B cell (primary cell): ENCODE results near the gene PSG2. TPM values are rescaled to one million over a fixed set of nuclear protein-coding genes. Genes with fewer than 3 reads are reported as not detected.
"Not testable (repeated sequence)": the region's sequence is repeated elsewhere in the genome, so short reads cannot be mapped to it uniquely, and the experiment has no call there.

Experiments
- ATAC-seq: fragments of 200-7000 bp; cut with Tn5 transposase; one replicate; pipeline ENCODE4 v1.10.0; 2021; ENCODE audit warnings: low read depth, mild to moderate bottlenecking, moderate number of reproducible peaks, moderate library complexity
- CTCF ChIA-PET: fragments of 350-600 bp; sonication (Branson Sonifier 250); formaldehyde crosslinking; loops from one replicate; lab custom pipeline; 2021; ENCODE audit warnings: antibody characterized with exemption, inconsistent platforms; lab: Charles Lee
- POLR2A ChIA-PET: fragments of 350-600 bp; sonication (Branson Sonifier 250); formaldehyde crosslinking; loops from one replicate; lab custom pipeline; 2021; ENCODE audit warnings: antibody characterized with exemption; lab: Charles Lee
- DNase-seq: peaks from one replicate; pipeline ENCODE4 v3.0.0; 2013
- H2AFZ ChIP-seq: 2 replicates; pipeline ENCODE4 v1.6.1; 2012; ENCODE audit warnings: mild to moderate bottlenecking, low read depth, low read length; ENCODE audit not compliant: insufficient read depth, poor library complexity, severe bottlenecking
- H3K27ac ChIP-seq, 2 donors: 1 replicate in 1 of 2; 2 replicates in 1 of 2; pipeline ENCODE4 v1.5.1; 2012 to 2013; ENCODE audit warnings: low read length in 2 of 2, mild to moderate bottlenecking in 2 of 2, moderate library complexity in 1 of 2
- H3K27me3 ChIP-seq, 4 experiments: fragments of 200-600 bp in 1 of 4; sonication (generic) in 1 of 4; replicated peaks in 1 of 4; 1 replicate in 2 of 4; 2 replicates in 2 of 4; pipeline versions ENCODE4 v1.6.1 to v1.7.0; 2013 to 2016; ENCODE audit warnings: low read length in 3 of 4, mild to moderate bottlenecking in 2 of 4, mixed read lengths in 1 of 4, moderate library complexity in 1 of 4; ENCODE audit not compliant: insufficient read depth in 4 of 4, control insufficient read depth in 3 of 4; ENCODE audit errors: control extremely low read depth in 1 of 4
- H3K36me3 ChIP-seq, 2 experiments: replicated peaks in 1 of 2; 1 replicate in 1 of 2; 2 replicates in 1 of 2; pipeline versions ENCODE4 v1.6.1 to v1.7.1; 2013; ENCODE audit warnings: low read length in 1 of 2; ENCODE audit not compliant: insufficient read depth in 2 of 2, control insufficient read depth in 1 of 2; ENCODE audit errors: control extremely low read depth in 1 of 2, extremely low read depth in 1 of 2
- H3K4me1 ChIP-seq, 2 donors: fragments of 200-600 bp in 1 of 2; sonication (generic) in 1 of 2; 1 replicate in 1 of 2; 2 replicates in 1 of 2; pipeline versions ENCODE4 v1.5.1 to v1.6.1; 2013 to 2017; ENCODE audit warnings: low read length in 2 of 2; ENCODE audit not compliant: control insufficient read depth in 2 of 2, insufficient read depth in 2 of 2
- H3K4me2 ChIP-seq: replicated peaks from 2 replicates; pipeline ENCODE3; 2012; ENCODE audit warnings: mild to moderate bottlenecking, low read depth, low read length; ENCODE audit not compliant: poor library complexity, severe bottlenecking
- H3K4me3 ChIP-seq, 5 experiments: fragments of 200-600 bp in 1 of 5; sonication (generic) in 1 of 5; 1 replicate in 3 of 5; 2 replicates in 2 of 5; pipeline versions ENCODE4 v1.5.1 to v1.7.0; 2011 to 2016; ENCODE audit warnings: low read length in 4 of 5, mild to moderate bottlenecking in 4 of 5, low read depth in 2 of 5, control low read depth in 1 of 5, moderate library complexity in 1 of 5; ENCODE audit not compliant: insufficient read depth in 1 of 5; ENCODE audit errors: control extremely low read depth in 1 of 5, extremely low read depth in 1 of 5
- H3K79me2 ChIP-seq: fragments of 200-600 bp; sonication (generic); one replicate; pipeline ENCODE4 v1.6.0; 2016; ENCODE audit warnings: low read length; ENCODE audit not compliant: control insufficient read depth, insufficient read depth
- H3K9ac ChIP-seq: fragments of 200-600 bp; sonication (generic); 2 replicates; pipeline ENCODE4 v1.6.1; 2017; ENCODE audit warnings: mild to moderate bottlenecking, low read length, moderate library complexity
- H3K9me3 ChIP-seq, 3 donors: one replicate each; pipeline versions ENCODE4 v1.6.1 to v1.7.1; 2013; ENCODE audit warnings: low read length in 2 of 3; ENCODE audit not compliant: control insufficient read depth in 2 of 3, insufficient read depth in 1 of 3; ENCODE audit errors: control extremely low read depth in 1 of 3
- H4K20me1 ChIP-seq: 2 replicates; pipeline ENCODE4 v1.6.0; 2012; ENCODE audit warnings: mild to moderate bottlenecking, low read length; ENCODE audit not compliant: insufficient read depth, control insufficient read depth, poor library complexity, severe bottlenecking
- H3K27ac Mint-ChIP-seq: one replicate; pipeline ENCODE4 v1.8.0; 2021; ENCODE audit warnings: mixed read lengths
- H3K27me3 Mint-ChIP-seq: one replicate; pipeline ENCODE4 v1.8.0; 2021; ENCODE audit warnings: mixed read lengths
- H3K4me1 Mint-ChIP-seq: one replicate; pipeline ENCODE4 v1.8.0; 2021; ENCODE audit warnings: mixed read lengths
- H3K4me3 Mint-ChIP-seq: one replicate; pipeline ENCODE4 v1.8.0; 2021; ENCODE audit warnings: mixed read lengths
- H3K9me3 Mint-ChIP-seq: one replicate; pipeline ENCODE4 v1.8.0; 2022; ENCODE audit warnings: mixed read lengths; ENCODE audit not compliant: insufficient read depth
- CTCF ChIP-seq: fragments of 200-600 bp; IDR thresholded peaks from one replicate; pipeline ENCODE4 v1.8.0; 2022; ENCODE audit warnings: antibody characterized with exemption, mild to moderate bottlenecking
- EZH2 ChIP-seq: IDR thresholded peaks from 2 replicates; pipeline ENCODE4 v1.6.1; 2012; ENCODE audit warnings: borderline replicate concordance, low read depth, mild to moderate bottlenecking, moderate library complexity, low read length; ENCODE audit not compliant: insufficient read depth, poor library complexity, severe bottlenecking
- WGBS: methylation state at CpG from one replicate; pipeline ENCODE4 v1.1.5; 2013; ENCODE audit warnings: missing lambda C conversion rate; ENCODE audit not compliant: insufficient coverage; 5-methylcytosine and 5-hydroxymethylcytosine counted together
- intact Hi-C: fragments of 100-400 bp; cut with micrococcal nuclease; formaldehyde crosslinking; loops from one replicate; pipeline ENCODE4 v1.10.0; 2022
- polyA plus RNA-seq: library from polyadenylated mRNA; depleted of rRNA; stranded (reverse); fragments of >200 nt; gene quantifications from 2 replicates; pipeline ENCODE4 v1.2.3, GENCODE V29; 2012
- total RNA-seq, 2 donors: library from RNA; stranded (reverse); fragments of 120-200 nt in 1 of 2; gene quantifications; 1 replicate in 1 of 2; 2 replicates in 1 of 2; pipeline versions ENCODE4 v1.2.3 to v1.2.4, GENCODE V29; 2013 to 2022

Gene PSG2
- total and polyA plus RNA-seq, 2 donors (not counting 1 experiment from before 2014, with no cell fraction given), result not detected

- Mint-ChIP-seq H3K27me3 (peaks cover 24% of the 10 kb centered on the region), H3K4me3 (no peak overlapping the region), H3K27ac (no peak overlapping the region), H3K9me3 (no peaks in the 10 kb centered on the region), H3K4me1 (no peaks in the 10 kb centered on the region)
- no peak for ATAC-seq
- no peaks in the 10 kb centered on the region for H4K20me1 ChIP-seq
- no peak for DNase-seq
- no peak overlapping the region for H3K27ac ChIP-seq
- intact Hi-C loops, result no loop called here
- no peak overlapping the region for H3K4me2 ChIP-seq
- no peak overlapping the region for H2AFZ ChIP-seq
- TF ChIP-seq CTCF (no peak), EZH2 (no peak)
- no peak overlapping the region for H3K9ac ChIP-seq
- H3K9me3 ChIP-seq, result no peaks in the 10 kb centered on the region
- no peaks in the 10 kb centered on the region for H3K4me1 ChIP-seq
- no peaks in the 10 kb centered on the region for H3K79me2 ChIP-seq
- WGBS, result 85% methylated on average over 2 of the region's 4 CpGs
- CTCF ChIA-PET, result no interaction called here
- POLR2A ChIA-PET, result no interaction called here
- no peaks in the 10 kb centered on the region for H3K27me3 ChIP-seq
- no peak overlapping the region for H3K4me3 ChIP-seq
- no peaks in the 10 kb centered on the region for H3K36me3 ChIP-seq
Measured at GRCh38 chr19:43028866-43029265, 53.6 kb downstream of the PSG2 start.

- H3K27ac Mint-ChIP-seq, DNase-seq, H3K4me2 ChIP-seq, H3K4me1 ChIP-seq, H4K20me1 ChIP-seq, H3K36me3 ChIP-seq, intact Hi-C loops, ATAC-seq, H3K4me3 ChIP-seq, H3K4me1 Mint-ChIP-seq, H2AFZ ChIP-seq, POLR2A ChIA-PET, H3K9me3 ChIP-seq, H3K4me3 Mint-ChIP-seq, H3K27ac ChIP-seq, H3K27me3 ChIP-seq, CTCF ChIA-PET, H3K9ac ChIP-seq, H3K79me2 ChIP-seq, H3K9me3 Mint-ChIP-seq: not testable (repeated sequence)
- 60% methylated on average over 9 of the region's 10 CpGs for WGBS
- H3K27me3 Mint-ChIP-seq, result peaks cover 23% of the 10 kb centered on the region
Measured at GRCh38 chr19:43027985-43028384, 54.5 kb downstream of the PSG2 start.

- H3K27ac ChIP-seq, H3K4me1 ChIP-seq, H3K9ac ChIP-seq, POLR2A ChIA-PET, H3K9me3 ChIP-seq, H2AFZ ChIP-seq, H3K4me3 Mint-ChIP-seq, H3K36me3 ChIP-seq, ATAC-seq, H3K4me1 Mint-ChIP-seq, H3K4me2 ChIP-seq, intact Hi-C loops, DNase-seq, CTCF ChIA-PET, H4K20me1 ChIP-seq, H3K27ac Mint-ChIP-seq, H3K4me3 ChIP-seq, H3K9me3 Mint-ChIP-seq, H3K79me2 ChIP-seq, H3K27me3 ChIP-seq: not testable (repeated sequence)
- 53% methylated on average over 2 of the region's 8 CpGs for WGBS
- peaks cover 16% of the 10 kb centered on the region for H3K27me3 Mint-ChIP-seq
Measured at GRCh38 chr19:43027061-43027460, 55.4 kb downstream of the PSG2 start.
